ENCODE data around the gene ZNF593.
A peak's percentile ranks its signal among the peaks of the same experiment; 100 is the strongest.

ZNF593 gene

GRCh38 chr1:26210147-26210870 lies 40.6 kb downstream of the ZNF593 start:
- no peak for TF ChIP-seq EGR1 (IDR thresholded peaks at IDR 0.05)

- TF ChIP-seq TAF1 (IDR thresholded peaks at IDR 0.05; ENCODE audit: low read depth): no peak
- no peak for TF ChIP-seq USF1 (IDR thresholded peaks at IDR 0.05)
- no peak for TF ChIP-seq CREB1 (IDR thresholded peaks at IDR 0.05; ENCODE audit: low read depth)
Observed at GRCh38 chr1:26212726-26213125, 43.0 kb downstream of the ZNF593 start.

DNA sequence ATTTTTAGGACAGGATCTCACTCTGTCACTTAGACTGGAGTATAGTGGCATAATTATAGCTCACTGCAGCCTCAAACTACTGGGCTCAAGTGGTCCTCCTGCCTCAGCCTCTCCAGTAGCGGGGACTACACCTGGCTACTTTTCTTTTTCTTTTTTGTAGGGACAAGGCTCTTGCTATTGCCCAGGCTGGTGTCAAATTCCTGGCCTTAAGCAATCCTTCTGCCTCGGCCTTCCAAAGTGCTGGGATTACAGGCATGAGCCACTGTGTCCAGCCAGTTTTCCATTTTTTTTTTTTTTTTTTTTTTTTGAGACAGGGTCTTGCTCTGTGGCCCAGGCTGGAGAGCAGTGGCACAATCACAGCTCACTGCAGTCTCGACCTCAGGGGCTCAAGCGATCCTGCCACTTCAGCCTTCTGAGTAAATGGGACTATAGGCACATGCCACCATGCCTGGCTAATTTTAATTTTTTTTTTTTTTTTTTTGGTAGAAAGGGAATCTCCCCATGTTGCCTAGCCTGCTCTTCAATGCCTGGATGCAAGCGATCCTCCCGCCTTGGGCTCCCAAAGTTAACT lies 43.7 kb downstream of the ZNF593 start:
- TF ChIP-seq RAD21 (IDR thresholded peaks at IDR 0.05; ENCODE audit: low read depth): no peak
- TF ChIP-seq TCF12 (IDR thresholded peaks at IDR 0.05; ENCODE audit: low read depth): no peak
- no peak for TF ChIP-seq USF1 (IDR thresholded peaks at IDR 0.05)
- TF ChIP-seq ZBTB7A (IDR thresholded peaks at IDR 0.05; ENCODE audit: low read depth): no peak
- no peak for TF ChIP-seq YY1 (IDR thresholded peaks at IDR 0.05; ENCODE audit: low read depth)
- no peak for TF ChIP-seq REST (IDR thresholded peaks at IDR 0.05; ENCODE audit: low read depth)

- TF ChIP-seq EGR1 (IDR thresholded peaks at IDR 0.05): no peak
- no peak for TF ChIP-seq TEAD4 (IDR thresholded peaks at IDR 0.05)
- no peak for TF ChIP-seq EP300 (IDR thresholded peaks at IDR 0.05; ENCODE audit: borderline replicate concordance)
- TF ChIP-seq FOXM1 (IDR thresholded peaks at IDR 0.05; ENCODE audit: borderline replicate concordance, low read depth): no peak
- no peak for TF ChIP-seq TCF12 (IDR thresholded peaks at IDR 0.05; ENCODE audit: low read depth)
- TF ChIP-seq TAF1 (IDR thresholded peaks at IDR 0.05; ENCODE audit: low read depth): no peak
Observed at GRCh38 chr1:26215246-26215645, 45.5 kb downstream of the ZNF593 start.

DNA sequence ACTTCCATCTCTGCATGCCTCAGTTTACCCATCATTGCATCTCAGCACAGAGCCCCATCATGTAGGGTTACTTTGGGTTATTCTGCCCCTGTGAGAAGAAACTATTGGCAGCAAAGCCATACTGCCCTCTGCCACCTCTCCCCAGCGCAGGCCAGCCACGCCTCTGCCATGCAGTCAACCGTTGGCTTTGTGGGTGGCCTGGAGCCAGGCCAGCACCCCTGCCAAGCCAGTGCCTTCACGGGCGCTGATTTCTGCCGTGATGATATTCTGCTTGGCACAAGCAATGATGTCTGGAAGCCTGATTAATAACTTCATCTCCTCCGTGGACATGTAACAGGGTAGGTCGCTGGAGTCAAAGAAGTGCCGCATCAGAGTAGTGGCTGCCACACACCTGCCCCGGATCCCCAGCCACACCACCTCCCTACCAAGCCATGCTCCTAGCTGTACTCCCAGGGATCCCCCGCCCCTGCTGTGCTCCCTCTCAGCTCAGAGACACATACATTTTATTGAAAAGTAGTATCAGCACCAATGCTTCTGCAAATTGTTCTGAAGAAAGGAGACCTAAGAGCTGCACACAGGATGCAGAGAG lies 49.3 kb downstream of the ZNF593 start:
- TF ChIP-seq RAD21 (IDR thresholded peaks at IDR 0.05; ENCODE audit: low read depth): no peak
- peak; percentile 97 for TF ChIP-seq NFIC (IDR thresholded peaks at IDR 0.05)
- TF ChIP-seq TAF1 (IDR thresholded peaks at IDR 0.05; ENCODE audit: low read depth): no peak
- peak; percentile 42; the same call in 1 of the 2 replicates for TF ChIP-seq MAX (IDR thresholded peaks at IDR 0.05)
- peak; percentile 54; the same call in 1 of the 2 replicates for TF ChIP-seq EP300 (IDR thresholded peaks at IDR 0.05; ENCODE audit: borderline replicate concordance)
- peak; percentile 65 for TF ChIP-seq TEAD4 (IDR thresholded peaks at IDR 0.05)
- TF ChIP-seq TCF12 (IDR thresholded peaks at IDR 0.05; ENCODE audit: low read depth): peak; percentile 81
